Rectal smooth muscle tissue (tissue), 1 donor: ENCODE data around the gene RANBP3.
A peak's percentile ranks its signal among the peaks of the same experiment; 100 is the strongest.

Source experiments
- H3K27ac ChIP-seq: one replicate; pipeline ENCODE4 v1.7.0; 2013; ENCODE audit warnings: low read depth, low read length, inconsistent platforms
- H3K27me3 ChIP-seq: one replicate; pipeline ENCODE4 v1.7.0; 2013; ENCODE audit warnings: low read length; ENCODE audit not compliant: control insufficient read depth, insufficient read depth
- H3K36me3 ChIP-seq: one replicate; pipeline ENCODE4 v1.7.0; 2013; ENCODE audit warnings: low read length; ENCODE audit not compliant: control insufficient read depth, insufficient read depth
- H3K4me1 ChIP-seq: one replicate; pipeline ENCODE4 v1.7.0; 2013; ENCODE audit warnings: low read length; ENCODE audit not compliant: control insufficient read depth, insufficient read depth
- H3K4me3 ChIP-seq: one replicate; pipeline ENCODE4 v1.7.0; 2013; ENCODE audit warnings: low read length
- H3K9ac ChIP-seq: one replicate; pipeline ENCODE4 v1.7.0; 2013; ENCODE audit warnings: low read length

RANBP3 gene

GRCh38 chr19:5943045-5943444 is 34.9 kb downstream of the RANBP3 start:
- no peak overlapping the region for H3K9ac ChIP-seq
- H3K36me3 ChIP-seq, result peaks cover 10% of the 10 kb centered on the region
- H3K27me3 ChIP-seq, result no peaks in the 10 kb centered on the region
- no peak overlapping the region for H3K4me3 ChIP-seq
- H3K4me1 ChIP-seq, result peaks cover 33% of the 10 kb centered on the region
- H3K27ac ChIP-seq, result peak overlapping the region; percentile 73

GRCh38 chr19:5941673-5942072 is 36.3 kb downstream of the RANBP3 start:
- H3K36me3 ChIP-seq, result peaks cover 14% of the 10 kb centered on the region
- H3K4me3 ChIP-seq, result no peak overlapping the region
- H3K27ac ChIP-seq, result peak overlapping the region; percentile 73
- no peak overlapping the region for H3K9ac ChIP-seq
- H3K27me3 ChIP-seq, result no peaks in the 10 kb centered on the region
- H3K4me1 ChIP-seq, result peaks cover 27% of the 10 kb centered on the region

GRCh38 chr19:5940260-5941208 is 37.4 kb downstream of the RANBP3 start:
- Histone ChIP-seq H3K36me3 (peaks cover 17% of the 10 kb centered on the region), H3K4me1 (peaks cover 30% of the 10 kb centered on the region), H3K27me3 (no peaks in the 10 kb centered on the region), H3K4me3 (no peak overlapping the region), H3K9ac (no peak overlapping the region), H3K27ac (peak overlapping the region; percentile 73)

GRCh38 chr19:5937550-5937949 is 40.4 kb downstream of the RANBP3 start:
- no peak overlapping the region for H3K27ac ChIP-seq
- H3K4me1 ChIP-seq, result peaks cover 31% of the 10 kb centered on the region
- no peak overlapping the region for H3K4me3 ChIP-seq
- no peak overlapping the region for H3K9ac ChIP-seq
- peaks cover 17% of the 10 kb centered on the region for H3K36me3 ChIP-seq
- H3K27me3 ChIP-seq, result no peaks in the 10 kb centered on the region

- H3K36me3 ChIP-seq, result peaks cover 19% of the 10 kb centered on the region
- no peak overlapping the region for H3K4me3 ChIP-seq
- H3K27me3 ChIP-seq, result no peaks in the 10 kb centered on the region
- no peak overlapping the region for H3K27ac ChIP-seq
- H3K4me1 ChIP-seq, result peaks cover 22% of the 10 kb centered on the region
- H3K9ac ChIP-seq, result no peak overlapping the region
Measured at GRCh38 chr19:5936292-5936592, 41.7 kb downstream of the RANBP3 start.

GRCh38 chr19:5935473-5936291 is 42.3 kb downstream of the RANBP3 start:
- Histone ChIP-seq H3K27ac (peak overlapping the region; percentile 66), H3K36me3 (peaks cover 16% of the 10 kb centered on the region), H3K4me3 (no peak overlapping the region), H3K4me1 (peaks cover 22% of the 10 kb centered on the region), H3K9ac (no peak overlapping the region), H3K27me3 (no peaks in the 10 kb centered on the region)

- peaks cover 13% of the 10 kb centered on the region for H3K36me3 ChIP-seq
Measured at GRCh38 chr19:5934774-5935472, 43.0 kb downstream of the RANBP3 start.

GRCh38 chr19:5934069-5934401 is 43.9 kb downstream of the RANBP3 start:
- H3K27me3 ChIP-seq, result no peaks in the 10 kb centered on the region
- no peak overlapping the region for H3K9ac ChIP-seq
- peak overlapping the region; percentile 33 for H3K27ac ChIP-seq
- peaks cover 23% of the 10 kb centered on the region for H3K4me1 ChIP-seq
- no peak overlapping the region for H3K4me3 ChIP-seq
- peaks cover 20% of the 10 kb centered on the region for H3K36me3 ChIP-seq

More at GRCh38 chr19:5934774-5935472, 43.0 kb downstream of the RANBP3 start:
- Histone ChIP-seq H3K9ac (no peak overlapping the region), H3K27me3 (no peaks in the 10 kb centered on the region), H3K4me3 (no peak overlapping the region), H3K4me1 (peaks cover 22% of the 10 kb centered on the region), H3K27ac (peak overlapping the region; percentile 66)

- Histone ChIP-seq H3K4me3 (no peak overlapping the region), H3K27me3 (no peaks in the 10 kb centered on the region), H3K9ac (no peak overlapping the region), H3K27ac (peak overlapping the region; percentile 59), H3K4me1 (peaks cover 25% of the 10 kb centered on the region), H3K36me3 (peaks cover 23% of the 10 kb centered on the region)
Measured at GRCh38 chr19:5933391-5934068, 44.4 kb downstream of the RANBP3 start.

- H3K4me1 ChIP-seq, result peaks cover 26% of the 10 kb centered on the region
- peaks cover 22% of the 10 kb centered on the region for H3K36me3 ChIP-seq
- H3K27me3 ChIP-seq, result no peaks in the 10 kb centered on the region
- H3K4me3 ChIP-seq, result no peak overlapping the region
- peak overlapping the region; percentile 59 for H3K27ac ChIP-seq
- no peak overlapping the region for H3K9ac ChIP-seq
Measured at GRCh38 chr19:5932609-5933262, 45.2 kb downstream of the RANBP3 start.

GRCh38 chr19:5932146-5932545 is 45.8 kb downstream of the RANBP3 start:
- H3K4me3 ChIP-seq, result no peak overlapping the region

More at GRCh38 chr19:5932146-5932545, 45.8 kb downstream of the RANBP3 start:
- peaks cover 31% of the 10 kb centered on the region for H3K4me1 ChIP-seq
- no peak overlapping the region for H3K9ac ChIP-seq
- H3K27me3 ChIP-seq, result no peaks in the 10 kb centered on the region
- H3K36me3 ChIP-seq, result peaks cover 24% of the 10 kb centered on the region
- peak overlapping the region; percentile 59 for H3K27ac ChIP-seq
